SU-DHL-6 (cell line): Measurements from ENCODE around the gene DDIT4L.
"Not testable (repeated sequence)": the region's sequence is repeated elsewhere in the genome, so short reads cannot be mapped to it uniquely, and the experiment has no call there.

Source experiments
- EZH2phosphoT487 ChIP-seq: fragments of 200-600 bp; sonication (generic), shearing (Covaris generic); conservative IDR thresholded peaks from 2 replicates; pipeline ENCODE4 v1.6.1; 2018; ENCODE audit warnings: mild to moderate bottlenecking, antibody characterized with exemption, low read length, moderate library complexity, mixed read lengths
- TF ChIP-seq, protein P1 (sequence below): fragments of 200-600 bp; sonication (generic); IDR thresholded peaks from one replicate; pipeline ENCODE4 v1.5.1; 2017; ENCODE audit warnings: antibody characterized with exemption, mild to moderate bottlenecking, low read length, moderate library complexity; ENCODE audit not compliant: insufficient read depth, poor library complexity, severe bottlenecking

DNA sequence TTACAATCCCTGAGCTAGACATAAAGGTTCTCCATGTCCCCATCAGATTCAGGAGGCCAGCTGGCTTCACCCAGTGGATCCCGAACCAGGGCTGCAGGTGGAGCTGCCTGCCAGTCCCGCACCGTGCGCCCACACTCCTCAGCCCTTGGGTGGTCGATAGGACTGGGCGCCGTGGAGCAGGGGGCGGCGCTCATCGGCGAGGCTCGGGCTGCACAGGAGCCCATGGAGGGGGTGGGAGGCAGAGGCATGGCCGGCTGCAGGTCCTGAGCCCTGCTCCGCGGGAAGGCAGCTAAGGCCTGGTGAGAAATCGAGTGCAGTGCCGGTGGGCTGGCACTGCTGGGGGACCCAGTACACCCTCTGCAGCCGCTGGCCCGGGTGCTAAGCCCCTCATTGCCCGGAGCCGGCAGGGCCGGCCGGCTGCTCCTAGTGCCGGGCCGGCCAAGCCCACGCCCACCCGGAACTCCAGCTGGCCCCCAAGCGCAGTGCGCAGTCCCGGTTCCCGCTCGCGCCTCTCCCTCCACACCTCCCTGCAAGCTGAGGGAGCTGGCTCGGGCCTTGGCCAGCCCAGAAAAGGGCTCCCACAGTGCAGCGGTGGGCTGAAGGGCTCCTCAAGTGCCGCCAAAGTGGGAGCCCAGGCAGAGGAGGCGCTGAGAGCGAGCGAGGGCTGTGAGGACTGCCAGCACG lies 6.3 kb upstream of the DDIT4L start:
- TF ChIP-seq, protein P1, sequence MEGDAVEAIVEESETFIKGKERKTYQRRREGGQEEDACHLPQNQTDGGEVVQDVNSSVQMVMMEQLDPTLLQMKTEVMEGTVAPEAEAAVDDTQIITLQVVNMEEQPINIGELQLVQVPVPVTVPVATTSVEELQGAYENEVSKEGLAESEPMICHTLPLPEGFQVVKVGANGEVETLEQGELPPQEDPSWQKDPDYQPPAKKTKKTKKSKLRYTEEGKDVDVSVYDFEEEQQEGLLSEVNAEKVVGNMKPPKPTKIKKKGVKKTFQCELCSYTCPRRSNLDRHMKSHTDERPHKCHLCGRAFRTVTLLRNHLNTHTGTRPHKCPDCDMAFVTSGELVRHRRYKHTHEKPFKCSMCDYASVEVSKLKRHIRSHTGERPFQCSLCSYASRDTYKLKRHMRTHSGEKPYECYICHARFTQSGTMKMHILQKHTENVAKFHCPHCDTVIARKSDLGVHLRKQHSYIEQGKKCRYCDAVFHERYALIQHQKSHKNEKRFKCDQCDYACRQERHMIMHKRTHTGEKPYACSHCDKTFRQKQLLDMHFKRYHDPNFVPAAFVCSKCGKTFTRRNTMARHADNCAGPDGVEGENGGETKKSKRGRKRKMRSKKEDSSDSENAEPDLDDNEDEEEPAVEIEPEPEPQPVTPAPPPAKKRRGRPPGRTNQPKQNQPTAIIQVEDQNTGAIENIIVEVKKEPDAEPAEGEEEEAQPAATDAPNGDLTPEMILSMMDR: not testable (repeated sequence)
- TF ChIP-seq EZH2phosphoT487: not testable (repeated sequence)
